K562 (cell line): ENCODE measurements around the gene CSF1R. TPM values are rescaled to one million over a fixed set of nuclear protein-coding genes. Genes with fewer than 3 reads are reported as not detected.

Experiments used
- ATAC-seq: fragments of 200-7000 bp; cut with Tn5 transposase; 3 replicates; pipeline ENCODE4 v1.9.1; 2020; ENCODE audit warnings: moderate library complexity
- BruUV-seq: library from RNA; stranded (reverse); fragments of 400-500 nt; replicated peaks from 2 replicates; lab custom pipeline; 2021; lab: Mats Ljungman, UMichigan
- CTCF ChIA-PET: fragments of 300-600 bp; formaldehyde crosslinking; extraction: SDS; loops from one replicate; lab custom pipeline; 2021; ENCODE audit warnings: low intra/inter-chr PET ratio; lab: Yijun Ruan, JAX
- POLR2A ChIA-PET: fragments of 300-600, 350-650 bp; sonication (Branson Sonifier 250); formaldehyde crosslinking; extraction: SDS; loops from one replicate; lab custom pipeline; 2021; ENCODE audit warnings: antibody characterized with exemption, inconsistent platforms; lab: Yijun Ruan, JAX
- DNase-seq, 4 experiments: peaks; one replicate each; pipeline versions ENCODE4 v3.0.0 to v3.0.0-alpha.2; 2011 to 2018; ENCODE audit warnings: low spot score in 3 of 4, mixed read lengths in 3 of 4; ENCODE audit errors: extremely low read depth in 1 of 4
- FAIRE-seq: peaks from 2 replicates; lab custom pipeline; 2011; peaks lifted over from hg19 to GRCh38; lab: Jason Lieb, UNC
- H2AFZ ChIP-seq: 2 replicates; pipeline ENCODE4 v1.6.0; 2011; ENCODE audit warnings: low read depth, low read length, control low read depth, inconsistent platforms
- H3K27ac ChIP-seq: fragments of 200-600 bp; 3 replicates; pipeline ENCODE4 v1.8.0; 2011; ENCODE audit warnings: low read depth, mild to moderate bottlenecking, control low read depth, inconsistent platforms, low read length, moderate library complexity, mixed read lengths; ENCODE audit errors: extremely low read depth
- H3K27me3 ChIP-seq, 2 experiments: fragments of 300-600 bp in 1 of 2; 2 replicates in 1 of 2; 3 replicates in 1 of 2; pipeline versions ENCODE4 v1.6.0 to v1.8.0; 2011; ENCODE audit warnings: inconsistent platforms in 2 of 2, low read length in 2 of 2, mild to moderate bottlenecking in 1 of 2, mixed read lengths in 1 of 2, moderate library complexity in 1 of 2; ENCODE audit not compliant: control insufficient read depth in 2 of 2, insufficient read depth in 2 of 2
- H3K36me3 ChIP-seq: fragments of 300-600 bp; 3 replicates; pipeline ENCODE4 v1.8.0; 2011; ENCODE audit warnings: mild to moderate bottlenecking, low read length, inconsistent platforms; ENCODE audit not compliant: control insufficient read depth, insufficient read depth
- H3K4me1 ChIP-seq, 2 experiments: fragments of 200-600 bp in 1 of 2; replicated peaks in 1 of 2; 2 replicates in 1 of 2; 3 replicates in 1 of 2; pipeline versions ENCODE4 v1.5.1 to v1.8.0; 2011; ENCODE audit warnings: inconsistent platforms in 2 of 2, low read length in 2 of 2, mild to moderate bottlenecking in 1 of 2, mixed read lengths in 1 of 2, moderate library complexity in 1 of 2; ENCODE audit not compliant: control insufficient read depth in 2 of 2, insufficient read depth in 2 of 2
- H3K4me2 ChIP-seq: 2 replicates; pipeline ENCODE4 v1.6.1; 2011; ENCODE audit warnings: low read length, control low read depth, inconsistent platforms, mixed read lengths; ENCODE audit not compliant: insufficient read depth
- H3K4me3 ChIP-seq: fragments of 200-600 bp; sonication (generic), shearing (Covaris generic); 2 replicates; pipeline ENCODE4 v1.5.1; 2016; ENCODE audit warnings: control low read depth, inconsistent platforms
- H3K79me2 ChIP-seq: fragments of 200-600 bp; 3 replicates; pipeline ENCODE4 v1.8.0; 2011; ENCODE audit warnings: low read length, inconsistent platforms; ENCODE audit not compliant: control insufficient read depth, insufficient read depth
- H3K9ac ChIP-seq, 2 experiments: 2 replicates each; pipeline versions ENCODE4 v1.6.0 to v1.6.1; 2011; ENCODE audit warnings: low read depth in 2 of 2, low read length in 2 of 2, control low read depth in 1 of 2, inconsistent platforms in 1 of 2, mild to moderate bottlenecking in 1 of 2, mixed read lengths in 1 of 2; ENCODE audit not compliant: insufficient read depth in 1 of 2
- H3K9me1 ChIP-seq: one replicate; pipeline ENCODE4 v1.6.0; 2011; ENCODE audit warnings: inconsistent platforms, mild to moderate bottlenecking, low read length, moderate library complexity; ENCODE audit not compliant: control insufficient read depth, insufficient read depth
- H3K9me3 ChIP-seq: replicated peaks from 2 replicates; pipeline ENCODE4 v1.5.1; 2011; ENCODE audit warnings: low read depth, low read length, inconsistent platforms; ENCODE audit not compliant: control insufficient read depth, insufficient read depth
- H4K20me1 ChIP-seq: replicated peaks from 2 replicates; pipeline ENCODE4 v1.6.1; 2011; ENCODE audit warnings: low read length, inconsistent platforms, mixed read lengths; ENCODE audit not compliant: control insufficient read depth, insufficient read depth
- HDAC8 ChIP-seq: fragments of 450-650 bp; IDR thresholded peaks from 2 replicates; pipeline ENCODE4 v1.6.1; 2016; ENCODE audit warnings: mild to moderate bottlenecking, missing genetic modification characterization, moderate library complexity, missing compliant biosample characterization
- HOXB6 ChIP-seq: fragments of 250-450 bp; sonication (Bioruptor Pico); IDR thresholded peaks from 2 replicates; pipeline ENCODE4 v1.5.1; 2022; ENCODE audit warnings: mild to moderate bottlenecking, borderline replicate concordance
- MCM3 ChIP-seq: fragments of 450-650 bp; IDR thresholded peaks from 2 replicates; pipeline ENCODE4 v1.6.1; 2016
- MEF2A ChIP-seq: IDR thresholded peaks from 2 replicates; pipeline ENCODE4 v1.6.1; 2011; ENCODE audit warnings: low read depth, mild to moderate bottlenecking, low read length, moderate library complexity; ENCODE audit not compliant: control insufficient read depth
- PHF20 ChIP-seq: fragments of 450-650 bp; IDR thresholded peaks from 2 replicates; pipeline ENCODE4 v1.6.1; 2018; ENCODE audit not compliant: partially characterized antibody
- SFPQ ChIP-seq: fragments of 200-400 bp; formaldehyde crosslinking; IDR thresholded peaks from 2 replicates; pipeline ENCODE4 v1.6.1; 2017; ENCODE audit warnings: mild to moderate bottlenecking, low read depth, low read length, moderate library complexity
- VEZF1 ChIP-seq: fragments of 200-800 bp; sonication (Bioruptor generic); IDR thresholded peaks from 2 replicates; pipeline ENCODE4 v1.6.1; 2017; ENCODE audit warnings: missing genetic modification characterization, missing compliant biosample characterization
- ZBTB9 ChIP-seq: fragments of 450-650 bp; formaldehyde crosslinking; IDR thresholded peaks from 2 replicates; pipeline ENCODE4 v1.4.0; 2020; ENCODE audit warnings: mild to moderate bottlenecking, moderate library complexity
- ZEB2 ChIP-seq: fragments of 450-650 bp; IDR thresholded peaks from 2 replicates; pipeline ENCODE4 v1.6.1; 2016
- ZFP36 ChIP-seq: fragments of 150-350 bp; IDR thresholded peaks from 2 replicates; pipeline ENCODE4 v1.6.1; 2018; ENCODE audit warnings: low read length, low read depth; ENCODE audit not compliant: partially characterized antibody
- ZNF212 ChIP-seq: fragments of 450-650 bp; formaldehyde crosslinking; IDR thresholded peaks from 2 replicates; pipeline ENCODE4 v1.4.0; 2020; ENCODE audit warnings: mild to moderate bottlenecking
- ZNF644 ChIP-seq: fragments of 200-800 bp; sonication (Bioruptor generic); IDR thresholded peaks from 2 replicates; pipeline ENCODE4 v1.6.1; 2016; ENCODE audit warnings: low read depth, missing genetic modification characterization, missing compliant biosample characterization
- WGBS: fragments of 100-300 bp; shearing (Covaris generic); methylation state at CpG from one replicate; pipeline ENCODE4 v1.1.6; 2016; ENCODE audit warnings: low coverage, mixed read lengths; ENCODE audit not compliant: insufficient coverage; ENCODE audit errors: missing lambda C conversion rate; 5-methylcytosine and 5-hydroxymethylcytosine counted together
- in situ Hi-C: fragments of 300-500 bp; cut with MboI; formaldehyde crosslinking; loops from 4 replicates; pipeline ENCODE4 v1.15.0; 2018; ENCODE audit warnings: inconsistent platforms, mixed read lengths
- intact Hi-C: fragments of 100-400 bp; cut with micrococcal nuclease; formaldehyde crosslinking; loops from 2 replicates; pipeline ENCODE4 v1.14.2; 2022
- polyA plus RNA-seq, 8 experiments: library from polyadenylated mRNA; depleted of rRNA in 4 of 8; stranded (reverse) in 5 of 8; unstranded in 3 of 8; fragments of >200 nt; fragmentation: Nextera tagmentation in 2 of 8; fragmentation: Illumina TruSeq in 1 of 8; extraction: Ambion mirVana in 2 of 8; extraction: Trizol in 1 of 8; gene quantifications; 2 replicates each; pipeline versions ENCODE4 v1.2.1 to v1.2.3, GENCODE V29; 2011 to 2014; ENCODE audit warnings: inconsistent platforms in 1 of 8, missing spikeins in 1 of 8
- total RNA-seq, 7 experiments: library from RNA; depleted of rRNA in 6 of 7; stranded (reverse); fragments of >200 nt in 6 of 7; fragmentation: Illumina TruSeq in 2 of 7; extraction: Trizol in 2 of 7; gene quantifications; 2 replicates each; pipeline versions ENCODE4 v1.2.1 to v1.2.3, GENCODE V29; 2011 to 2021; ENCODE audit warnings: low replicate concordance in 1 of 7

CSF1R gene
- total and polyA plus RNA-seq, 9 of the 15 experiments (the other 6 are each of a cell fraction or from before 2014, with no cell fraction given) = 0.03 to 0.64 (median 0.20) TPM; not detected in 6

- no peak for FAIRE-seq
Observed at GRCh38 chr5:150066901-150067396, 19.4 kb downstream of the CSF1R start.

GRCh38 chr5:150066436-150066835 is 19.9 kb downstream of the CSF1R start:
- Histone ChIP-seq H3K79me2 (no peaks in the 10 kb centered on the region), H3K36me3 (no peaks in the 10 kb centered on the region), H2AFZ (no peak overlapping the region), H3K4me1 (peaks cover 0 to 7% of the 10 kb centered on the region in 2 experiments; a peak in 2 of 5 replicates), H3K4me3 (no peak overlapping the region), H3K4me2 (no peak overlapping the region), H3K9me3 (no peaks in the 10 kb centered on the region), H3K27me3 (peaks cover 10 to 47% of the 10 kb centered on the region in 2 experiments), H4K20me1 (no peaks in the 10 kb centered on the region; the same call in 1 of the 2 replicates), H3K27ac (no peak overlapping the region), H3K9ac (no peak overlapping the region), H3K9me1 (peaks cover 4% of the 10 kb centered on the region)
- BruUV-seq = no TSS peak
- 25% methylated on average over 3 of the region's 5 CpGs for WGBS
- no peak for DNase-seq
- FAIRE-seq = no peak
- ChIA-PET POLR2A (interaction anchor here (0.6 to 2.2 kb wide), 4 partner anchors 15 to 636 kb away, joined by 3 to 6 read pairs (median 3); no protein-coding TSS in a partner anchor), CTCF (no interaction called here)
- ATAC-seq = no peak
- intact Hi-C loops (no loop called here), in situ Hi-C loops (no loop called here)
- TF ChIP-seq VEZF1 = no peak
- TF ChIP-seq ZEB2 = no peak
- TF ChIP-seq MEF2A = no peak
- TF ChIP-seq ZNF212 (CRISPR knock-in tag) = no peak
- no peak for TF ChIP-seq HOXB6
- TF ChIP-seq MCM3 = no peak
- no peak for TF ChIP-seq ZNF644 (tag)
- TF ChIP-seq PHF20 = no peak
- TF ChIP-seq SFPQ = no peak
- TF ChIP-seq ZBTB9 (CRISPR knock-in tag) = no peak

More at GRCh38 chr5:150066901-150067396, 19.4 kb downstream of the CSF1R start:
- TF ChIP-seq HDAC8 (tag) (no peak), ZFP36 (peak; percentile 83)
- Histone ChIP-seq H2AFZ (no peak overlapping the region), H3K4me1 (peaks cover 0 to 7% of the 10 kb centered on the region in 2 experiments; a peak in 2 of 5 replicates), H3K36me3 (no peaks in the 10 kb centered on the region), H3K27ac (no peak overlapping the region), H3K9me1 (peaks cover 4% of the 10 kb centered on the region), H3K27me3 (peaks cover 10 to 43% of the 10 kb centered on the region in 2 experiments), H3K4me2 (no peak overlapping the region), H3K79me2 (no peaks in the 10 kb centered on the region), H3K4me3 (no peak overlapping the region), H4K20me1 (no peaks in the 10 kb centered on the region; the same call in 1 of the 2 replicates), H3K9me3 (no peaks in the 10 kb centered on the region), H3K9ac (no peak overlapping the region)
- no TSS peak for BruUV-seq
- DNase-seq (no peak), ATAC-seq (no peak)
- in situ Hi-C loops (no loop called here), intact Hi-C loops (no loop called here)
- ChIA-PET POLR2A (interaction anchor here (0.9 to 2.2 kb wide), 2 partner anchors 14 to 18 kb away, joined by 3 to 6 read pairs; no protein-coding TSS in a partner anchor), CTCF (no interaction called here)
- 0% methylated on average over 2 of the region's 2 CpGs for WGBS
